Gastrocnemius medialis (tissue), 4 donors: ENCODE measurements around the gene ZC3H12D.

Source experiments
- POLR2A ChIP-seq, 2 donors: fragments of 450-650 bp; IDR thresholded peaks; one replicate each; pipeline ENCODE4 v1.6.1; 2017; ENCODE audit warnings: antibody characterized with exemption in 2 of 2, mild to moderate bottlenecking in 2 of 2, moderate library complexity in 2 of 2
- TF ChIP-seq, protein P1 (sequence below), 5 experiments: fragments of 450-650 bp in 3 of 5; fragments of 200-600 bp in 2 of 5; sonication (generic) in 2 of 5; IDR thresholded peaks in 4 of 5; conservative IDR thresholded peaks in 1 of 5; 1 replicate in 4 of 5; 2 replicates in 1 of 5; pipeline ENCODE4 v1.5.1; 2016 to 2019; ENCODE audit warnings: antibody characterized with exemption in 5 of 5, mild to moderate bottlenecking in 3 of 5, moderate library complexity in 3 of 5

- TF ChIP-seq, protein P1, sequence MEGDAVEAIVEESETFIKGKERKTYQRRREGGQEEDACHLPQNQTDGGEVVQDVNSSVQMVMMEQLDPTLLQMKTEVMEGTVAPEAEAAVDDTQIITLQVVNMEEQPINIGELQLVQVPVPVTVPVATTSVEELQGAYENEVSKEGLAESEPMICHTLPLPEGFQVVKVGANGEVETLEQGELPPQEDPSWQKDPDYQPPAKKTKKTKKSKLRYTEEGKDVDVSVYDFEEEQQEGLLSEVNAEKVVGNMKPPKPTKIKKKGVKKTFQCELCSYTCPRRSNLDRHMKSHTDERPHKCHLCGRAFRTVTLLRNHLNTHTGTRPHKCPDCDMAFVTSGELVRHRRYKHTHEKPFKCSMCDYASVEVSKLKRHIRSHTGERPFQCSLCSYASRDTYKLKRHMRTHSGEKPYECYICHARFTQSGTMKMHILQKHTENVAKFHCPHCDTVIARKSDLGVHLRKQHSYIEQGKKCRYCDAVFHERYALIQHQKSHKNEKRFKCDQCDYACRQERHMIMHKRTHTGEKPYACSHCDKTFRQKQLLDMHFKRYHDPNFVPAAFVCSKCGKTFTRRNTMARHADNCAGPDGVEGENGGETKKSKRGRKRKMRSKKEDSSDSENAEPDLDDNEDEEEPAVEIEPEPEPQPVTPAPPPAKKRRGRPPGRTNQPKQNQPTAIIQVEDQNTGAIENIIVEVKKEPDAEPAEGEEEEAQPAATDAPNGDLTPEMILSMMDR (IDR thresholded peaks at IDR 0.05 in 4 of 5, conservative IDR thresholded peaks at IDR 0.05 in 1 of 5): no peak
- no peak for TF ChIP-seq POLR2A (IDR thresholded peaks at IDR 0.05)
Measured at GRCh38 chr6:149409617-149410016, 75.2 kb downstream of the ZC3H12D start.
